Epithelial cell of proximal tubule (primary cell): Measurements from ENCODE around the gene APOE. TPM values are rescaled to one million over a fixed set of nuclear protein-coding genes. Genes with fewer than 3 reads are reported as not detected.

ENCODE experiments used
- DNase-seq: peaks from one replicate; pipeline ENCODE4 v3.0.0-alpha.2; 2011; ENCODE audit warnings: low read depth
- H3K4me3 ChIP-seq: 2 replicates; pipeline ENCODE4 v1.5.1; 2011; ENCODE audit warnings: low read depth, mild to moderate bottlenecking, low read length
- CTCF ChIP-seq: conservative IDR thresholded peaks from 2 replicates; pipeline ENCODE4 v1.5.1; 2012; ENCODE audit warnings: low read depth, mild to moderate bottlenecking, low read length
- total RNA-seq: library from RNA; depleted of rRNA; stranded (reverse); fragments of >200 nt; gene quantifications from 2 replicates; pipeline ENCODE4 v1.2.3, GENCODE V29; 2015

APOE gene
- total RNA-seq, 1 donor from 2014 or later = 46.2 TPM

GRCh38 chr19:44948763-44949374 is 43.3 kb downstream of the APOE start:
- no peak for TF ChIP-seq CTCF
- no peak for DNase-seq
- H3K4me3 ChIP-seq = no peak overlapping the region

GRCh38 chr19:44949550-44949949 is 44.0 kb downstream of the APOE start:
- no peak for TF ChIP-seq CTCF
- no peak for DNase-seq
- H3K4me3 ChIP-seq = no peak overlapping the region

- H3K4me3 ChIP-seq = peak overlapping the region; percentile 37
- DNase-seq = no peak
- TF ChIP-seq CTCF = peak; percentile 91
These were observed 45.9 kb downstream of the APOE start for GRCh38 chr19:44951179-44952159.

GRCh38 chr19:44954278-44954648 is 48.7 kb downstream of the APOE start:
- peak overlapping the region; percentile 75 for H3K4me3 ChIP-seq
- TF ChIP-seq CTCF = no peak
- DNase-seq = no peak

GRCh38 chr19:44954649-44955504 is 49.3 kb downstream of the APOE start, which contains the start of gene CLPTM1:
TSS of gene CLPTM1 (plus strand) at chr19:44955380. CDS start at chr19:44955396, 16 bp downstream.
- DNase-seq = peak; percentile 89
- peak within 1 kb of the TSS; percentile 75 for H3K4me3 ChIP-seq
- no peak for TF ChIP-seq CTCF

- H3K4me3 ChIP-seq = peak overlapping the region; percentile 75
- TF ChIP-seq CTCF = no peak
- no peak for DNase-seq
These were observed 50.2 kb downstream of the APOE start for GRCh38 chr19:44955505-44956439.
